Type B pancreatic cell (in vitro differentiated cells): ENCODE data around the gene NEDD4L. TPM values are rescaled to one million over a fixed set of nuclear protein-coding genes. Genes with fewer than 3 reads are reported as not detected.

ENCODE experiments used
- DNase-seq: peaks from one replicate; pipeline ENCODE4 v3.0.0; 2021; ENCODE audit warnings: mixed read lengths; ENCODE audit not compliant: unreplicated experiment; ENCODE audit errors: extremely low spot score
- H3K27ac Mint-ChIP-seq: 2 replicates; pipeline ENCODE4 v1.8.0; 2021; ENCODE audit warnings: mild to moderate bottlenecking, mixed read lengths
- H3K27me3 Mint-ChIP-seq: 2 replicates; pipeline ENCODE4 v1.8.0; 2021; ENCODE audit warnings: mixed read lengths
- H3K36me3 Mint-ChIP-seq: 2 replicates; pipeline ENCODE4 v1.8.0; 2021; ENCODE audit warnings: mixed read lengths
- H3K4me1 Mint-ChIP-seq: one replicate; pipeline ENCODE4 v1.8.0; 2021; ENCODE audit warnings: mixed read lengths; ENCODE audit not compliant: unreplicated experiment
- H3K4me3 Mint-ChIP-seq: 2 replicates; pipeline ENCODE4 v1.8.0; 2021; ENCODE audit warnings: mild to moderate bottlenecking, mixed read lengths
- H3K9me3 Mint-ChIP-seq: 2 replicates; pipeline ENCODE4 v1.8.0; 2021; ENCODE audit warnings: mixed read lengths
- total RNA-seq: library from RNA; stranded (reverse); gene quantifications from 2 replicates; pipeline ENCODE4 v1.2.1, GENCODE V29; 2021; ENCODE audit warnings: low replicate concordance
- TF ChIP-seq, protein P1 (sequence below): fragments of 200-600 bp; sonication (generic); conservative IDR thresholded peaks from 2 replicates; pipeline ENCODE4 v1.5.0; 2021; ENCODE audit warnings: antibody characterized with exemption, mild to moderate bottlenecking

NEDD4L gene
- total RNA-seq, 1 donor from 2014 or later: 84.7 TPM

DNA sequence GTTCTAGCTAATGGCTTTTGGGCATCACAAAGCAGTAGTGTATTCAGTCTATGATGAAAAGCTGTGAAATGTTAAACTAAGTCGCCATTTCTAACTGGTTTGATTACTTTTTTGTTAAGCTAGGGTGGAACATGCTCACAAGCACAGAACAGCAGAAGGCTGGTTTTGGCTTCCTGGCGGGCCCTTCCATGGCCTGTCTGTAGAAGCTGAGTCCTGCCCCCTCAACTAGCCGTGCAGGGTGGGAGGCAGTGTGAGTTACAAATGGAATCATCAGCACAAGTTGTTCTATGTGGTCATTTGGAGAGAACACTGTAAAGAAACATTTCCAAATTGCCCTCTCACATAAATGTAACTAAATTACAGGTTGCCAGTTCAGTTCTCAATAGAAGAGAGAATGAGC is 294.1 kb downstream of the NEDD4L start:
- H3K9me3 Mint-ChIP-seq: no peaks in the 10 kb centered on the region
- peak overlapping the region; percentile 14 for H3K27ac Mint-ChIP-seq
- H3K36me3 Mint-ChIP-seq: peaks cover 33% of the 10 kb centered on the region
- no peak overlapping the region for H3K4me3 Mint-ChIP-seq
- H3K4me1 Mint-ChIP-seq: peaks cover 48% of the 10 kb centered on the region
- no peak for DNase-seq
- no peaks in the 10 kb centered on the region for H3K27me3 Mint-ChIP-seq
- TF ChIP-seq, protein P1, sequence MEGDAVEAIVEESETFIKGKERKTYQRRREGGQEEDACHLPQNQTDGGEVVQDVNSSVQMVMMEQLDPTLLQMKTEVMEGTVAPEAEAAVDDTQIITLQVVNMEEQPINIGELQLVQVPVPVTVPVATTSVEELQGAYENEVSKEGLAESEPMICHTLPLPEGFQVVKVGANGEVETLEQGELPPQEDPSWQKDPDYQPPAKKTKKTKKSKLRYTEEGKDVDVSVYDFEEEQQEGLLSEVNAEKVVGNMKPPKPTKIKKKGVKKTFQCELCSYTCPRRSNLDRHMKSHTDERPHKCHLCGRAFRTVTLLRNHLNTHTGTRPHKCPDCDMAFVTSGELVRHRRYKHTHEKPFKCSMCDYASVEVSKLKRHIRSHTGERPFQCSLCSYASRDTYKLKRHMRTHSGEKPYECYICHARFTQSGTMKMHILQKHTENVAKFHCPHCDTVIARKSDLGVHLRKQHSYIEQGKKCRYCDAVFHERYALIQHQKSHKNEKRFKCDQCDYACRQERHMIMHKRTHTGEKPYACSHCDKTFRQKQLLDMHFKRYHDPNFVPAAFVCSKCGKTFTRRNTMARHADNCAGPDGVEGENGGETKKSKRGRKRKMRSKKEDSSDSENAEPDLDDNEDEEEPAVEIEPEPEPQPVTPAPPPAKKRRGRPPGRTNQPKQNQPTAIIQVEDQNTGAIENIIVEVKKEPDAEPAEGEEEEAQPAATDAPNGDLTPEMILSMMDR: no peak

DNA sequence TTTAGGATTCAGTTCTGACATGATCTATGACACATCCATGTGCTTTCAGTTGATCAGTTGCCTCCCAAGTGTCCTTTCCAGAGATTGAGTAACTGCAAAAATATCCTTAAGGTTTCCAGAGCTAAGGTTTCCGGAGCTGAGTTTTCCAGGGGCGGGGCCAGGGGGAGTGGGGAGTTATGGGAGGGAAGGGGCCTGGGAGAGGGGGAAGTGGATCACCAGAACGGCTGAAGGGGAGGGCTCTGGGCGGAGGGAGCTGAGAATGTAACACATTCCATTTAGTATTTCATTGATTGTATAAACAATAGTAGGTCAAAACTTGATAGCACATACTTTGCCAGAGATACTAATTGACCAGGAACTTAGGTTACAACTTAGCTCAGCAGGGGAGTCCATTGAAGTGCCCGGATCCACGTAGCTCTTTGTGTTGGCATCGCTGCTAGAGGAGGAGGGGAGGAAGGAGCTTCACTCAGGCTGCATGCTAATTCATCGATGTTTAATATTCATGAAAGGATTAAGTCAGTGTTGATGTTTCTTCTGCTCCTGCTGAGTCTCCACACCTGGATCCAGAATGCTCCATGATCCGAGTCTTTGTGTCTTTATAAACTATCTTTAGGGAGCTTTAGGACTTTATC is 295.1 kb downstream of the NEDD4L start:
- peak overlapping the region; percentile 54 for H3K4me3 Mint-ChIP-seq
- H3K36me3 Mint-ChIP-seq: peaks cover 35% of the 10 kb centered on the region
- H3K9me3 Mint-ChIP-seq: no peaks in the 10 kb centered on the region
- DNase-seq: no peak
- H3K27me3 Mint-ChIP-seq: no peaks in the 10 kb centered on the region
- H3K4me1 Mint-ChIP-seq: peaks cover 53% of the 10 kb centered on the region
- TF ChIP-seq, protein P1: no peak
- H3K27ac Mint-ChIP-seq: peak overlapping the region; percentile 42

DNA sequence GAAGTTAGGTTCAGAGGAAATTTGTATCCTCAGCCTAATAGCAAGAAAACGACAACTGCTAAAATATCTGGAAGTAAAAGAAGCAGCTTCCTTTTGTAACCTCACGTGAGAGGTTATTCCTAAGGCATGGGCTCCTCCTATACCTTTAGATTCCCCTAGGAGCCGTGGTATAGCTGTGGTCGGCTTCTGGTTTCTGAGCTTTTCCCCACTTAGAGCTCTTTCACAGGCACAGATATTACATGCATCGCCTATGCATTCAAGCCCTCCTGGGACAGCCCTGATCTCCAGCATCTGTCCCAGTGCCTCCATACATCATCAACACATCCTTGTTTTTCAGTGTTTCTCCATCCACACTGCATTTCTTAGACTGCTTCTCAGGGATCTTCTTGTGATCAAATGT is 295.9 kb downstream of the NEDD4L start:
- peaks cover 56% of the 10 kb centered on the region for H3K4me1 Mint-ChIP-seq
- no peak for DNase-seq
- H3K27me3 Mint-ChIP-seq: no peaks in the 10 kb centered on the region
- no peak overlapping the region for H3K27ac Mint-ChIP-seq
- peaks cover 30% of the 10 kb centered on the region for H3K36me3 Mint-ChIP-seq
- H3K4me3 Mint-ChIP-seq: no peak overlapping the region
- TF ChIP-seq, protein P1: no peak
- H3K9me3 Mint-ChIP-seq: no peaks in the 10 kb centered on the region

DNA sequence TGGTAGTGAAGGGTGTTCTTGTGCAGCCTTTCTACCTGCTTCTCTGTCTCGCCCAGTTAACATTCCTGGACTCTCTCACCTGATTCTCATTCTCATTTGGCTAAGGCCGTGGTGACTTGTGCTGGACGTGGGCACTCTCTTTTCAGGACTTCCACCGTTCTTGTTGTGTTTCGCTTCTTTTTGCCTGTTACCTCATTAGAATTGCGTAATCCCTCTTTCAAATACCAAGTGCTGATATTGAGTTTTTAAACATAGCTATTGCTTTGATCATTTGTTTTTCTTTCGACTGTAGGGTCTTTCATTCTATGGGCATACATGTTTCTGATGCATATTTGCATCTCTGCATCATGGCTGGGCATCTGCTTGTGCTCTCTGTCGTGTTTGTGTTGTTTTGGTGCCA is 297.9 kb downstream of the NEDD4L start:
- H3K36me3 Mint-ChIP-seq: peaks cover 23% of the 10 kb centered on the region
- no peak overlapping the region for H3K4me3 Mint-ChIP-seq
- H3K4me1 Mint-ChIP-seq: peaks cover 50% of the 10 kb centered on the region
- no peak for DNase-seq
- TF ChIP-seq, protein P1: no peak
- no peaks in the 10 kb centered on the region for H3K9me3 Mint-ChIP-seq
- H3K27me3 Mint-ChIP-seq: no peaks in the 10 kb centered on the region
- no peak overlapping the region for H3K27ac Mint-ChIP-seq

DNA sequence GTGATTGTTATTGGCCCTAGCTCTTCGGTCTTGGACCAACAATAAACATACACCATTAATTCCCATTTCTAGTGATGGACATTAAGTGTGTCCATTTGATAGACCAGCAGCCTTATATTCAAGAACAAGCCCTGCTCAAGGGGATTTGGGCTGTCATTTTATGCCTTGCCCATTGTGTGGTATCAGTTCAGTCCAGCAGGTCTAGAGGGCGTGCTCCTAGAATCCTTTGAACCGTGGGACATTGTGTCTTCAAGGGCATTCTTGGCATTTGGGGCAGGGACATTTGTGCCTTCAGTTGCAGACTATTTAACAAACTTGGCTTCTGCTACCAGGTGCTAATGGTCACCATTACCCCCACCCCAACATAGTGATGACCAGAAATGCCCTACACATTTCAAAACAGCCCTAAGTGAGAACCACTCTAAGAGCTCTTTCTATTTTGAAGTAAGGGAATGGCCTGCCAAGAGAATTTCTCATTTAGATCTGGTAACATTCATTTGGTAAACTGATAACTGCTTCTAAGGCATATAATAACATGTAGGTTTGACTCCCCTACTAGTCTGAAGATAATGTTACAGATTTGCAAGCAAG is 300.1 kb downstream of the NEDD4L start:
- Mint-ChIP-seq H3K4me1 (peaks cover 40% of the 10 kb centered on the region), H3K27me3 (no peaks in the 10 kb centered on the region), H3K9me3 (no peaks in the 10 kb centered on the region), H3K36me3 (peaks cover 25% of the 10 kb centered on the region), H3K27ac (peak overlapping the region; percentile 89), H3K4me3 (no peak overlapping the region)
- TF ChIP-seq, protein P1: no peak
- DNase-seq: no peak
